HG03442 (cell line): Measurements from ENCODE around the gene CEP85L.

Experiments
- ATAC-seq: cut with Tn5 transposase; IDR thresholded peaks from one replicate; pipeline ENCODE4 v1.9.1; 2021; ENCODE audit warnings: mild to moderate bottlenecking, moderate library complexity; ENCODE audit not compliant: unreplicated experiment

CEP85L gene

GRCh38 chr6:118546164-118546879, 105.1 kb downstream of the CEP85L start:
- ATAC-seq: no peak

- no peak for ATAC-seq
Observed at GRCh38 chr6:118544105-118544504, 107.3 kb downstream of the CEP85L start.

- ATAC-seq: no peak
Observed at GRCh38 chr6:118542184-118542952, 109.0 kb downstream of the CEP85L start.

- ATAC-seq: no peak
Observed at GRCh38 chr6:118537574-118537973, 113.8 kb downstream of the CEP85L start.

GRCh38 chr6:118536478-118536877, 114.9 kb downstream of the CEP85L start:
- no peak for ATAC-seq

- ATAC-seq: no peak
Observed at GRCh38 chr6:118535176-118535844, 116.1 kb downstream of the CEP85L start.

- ATAC-seq: no peak
Observed at GRCh38 chr6:118530942-118531341, 120.4 kb downstream of the CEP85L start.

GRCh38 chr6:118529756-118530155, 121.6 kb downstream of the CEP85L start:
- ATAC-seq: no peak

GRCh38 chr6:118528129-118528528, 123.3 kb downstream of the CEP85L start:
- no peak for ATAC-seq

- no peak for ATAC-seq
Observed at GRCh38 chr6:118525913-118526780, 125.2 kb downstream of the CEP85L start.

- no peak for ATAC-seq
Observed at GRCh38 chr6:118524686-118525085, 126.7 kb downstream of the CEP85L start.

GRCh38 chr6:118523216-118523615, 128.2 kb downstream of the CEP85L start:
- no peak for ATAC-seq

- ATAC-seq: no peak
Observed at GRCh38 chr6:118522422-118522821, 129.0 kb downstream of the CEP85L start.

- ATAC-seq: no peak
Observed at GRCh38 chr6:118514689-118515088, 136.7 kb downstream of the CEP85L start.

GRCh38 chr6:118511930-118512715, 139.3 kb downstream of the CEP85L start:
- no peak for ATAC-seq

- no peak for ATAC-seq
Observed at GRCh38 chr6:118509009-118509617, 142.3 kb downstream of the CEP85L start.

GRCh38 chr6:118507636-118508035, 143.8 kb downstream of the CEP85L start:
- ATAC-seq: no peak

- ATAC-seq: no peak
Observed at GRCh38 chr6:118506071-118506638, 145.2 kb downstream of the CEP85L start.

- no peak for ATAC-seq
Observed at GRCh38 chr6:118505656-118506055, 145.7 kb downstream of the CEP85L start.
